Stimulated activated CD8-positive, alpha-beta memory T cell treated with anti-CD3 and anti-CD28 coated beads, Interleukin-15, amount 100 ng/mL, for 24 hours (primary cell): ENCODE data around the gene SBF2.
"Not testable (repeated sequence)": the region's sequence is repeated elsewhere in the genome, so short reads cannot be mapped to it uniquely, and the experiment has no call there.

ENCODE experiments used
- DNase-seq: peaks from one replicate; pipeline ENCODE4 v3.0.0-alpha.2; 2020; ENCODE audit warnings: low read depth

The SBF2 gene

DNA sequence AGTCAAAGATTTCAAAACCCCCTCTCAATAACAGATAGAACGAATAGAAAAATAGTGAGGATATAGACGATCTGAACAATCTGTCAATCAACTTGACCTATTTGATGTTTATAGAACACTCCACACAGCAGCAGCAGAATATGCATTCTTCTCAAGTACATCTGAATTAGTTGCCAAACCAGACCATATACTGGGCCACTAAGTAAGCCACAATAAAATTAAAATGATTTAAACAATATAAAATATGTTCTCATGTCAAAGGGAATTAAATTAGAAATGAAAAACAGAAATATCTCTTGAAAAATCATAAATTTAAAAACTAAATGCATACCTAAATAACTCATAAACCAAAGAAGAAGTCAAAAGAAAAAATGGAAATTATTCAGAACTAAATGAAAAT is 229.2 kb downstream of the SBF2 start:
- no peak for DNase-seq

GRCh38 chr11:10058356-10058755 is 235.7 kb downstream of the SBF2 start:
- DNase-seq, result no peak

DNA sequence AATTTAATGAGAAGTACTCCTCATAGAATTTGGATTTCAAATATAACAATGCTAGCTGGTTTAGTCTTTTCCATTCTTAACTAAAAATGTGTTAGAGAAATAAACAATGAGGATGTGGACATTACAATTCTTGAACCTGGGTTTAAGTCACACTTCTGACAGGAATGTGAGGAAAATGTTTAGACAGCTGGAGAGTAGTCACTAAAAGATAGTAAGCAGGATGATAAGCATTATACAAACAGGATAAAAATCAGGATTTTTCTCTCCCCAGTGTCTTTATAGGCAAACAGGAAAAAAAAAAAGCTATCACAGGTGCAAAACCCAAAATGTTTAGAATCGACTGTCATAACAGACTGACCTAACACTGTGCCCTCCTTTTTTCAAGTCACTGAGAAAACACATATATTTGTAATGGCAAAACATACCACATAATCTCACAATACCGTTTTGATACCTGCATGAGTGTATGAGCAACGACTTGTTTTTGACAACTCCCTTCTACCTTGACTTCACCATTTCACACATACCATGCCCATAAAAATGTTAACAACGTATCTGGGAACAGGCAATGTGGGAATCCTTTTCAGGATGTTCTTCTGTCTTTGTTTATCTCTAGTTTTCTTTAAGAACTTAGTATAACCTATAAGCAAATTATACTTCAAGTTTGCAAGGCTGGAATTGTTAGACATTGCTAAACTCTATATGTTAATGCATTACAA is 242.0 kb downstream of the SBF2 start:
- no peak for DNase-seq

- no peak for DNase-seq
Observed at GRCh38 chr11:10050561-10050960, 243.5 kb downstream of the SBF2 start.

DNA sequence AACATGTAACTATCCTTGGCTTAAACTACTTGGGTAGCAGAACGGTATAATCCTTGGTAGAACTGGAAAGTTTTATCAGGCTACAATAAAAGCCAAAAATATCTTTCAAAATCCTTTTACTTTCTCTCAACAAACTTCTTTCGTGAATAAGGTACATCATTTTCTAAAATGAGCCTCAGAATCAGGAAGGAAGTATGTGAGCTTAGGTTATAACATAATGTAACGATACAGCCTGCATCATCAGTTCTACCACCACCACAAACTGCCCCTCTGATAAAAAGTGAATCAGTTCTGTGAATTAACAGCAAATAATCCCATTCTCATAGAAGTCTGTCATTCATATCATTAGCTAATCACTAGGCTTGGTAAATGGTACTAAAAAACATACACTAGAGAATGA is 244.3 kb downstream of the SBF2 start:
- DNase-seq, result no peak

DNA sequence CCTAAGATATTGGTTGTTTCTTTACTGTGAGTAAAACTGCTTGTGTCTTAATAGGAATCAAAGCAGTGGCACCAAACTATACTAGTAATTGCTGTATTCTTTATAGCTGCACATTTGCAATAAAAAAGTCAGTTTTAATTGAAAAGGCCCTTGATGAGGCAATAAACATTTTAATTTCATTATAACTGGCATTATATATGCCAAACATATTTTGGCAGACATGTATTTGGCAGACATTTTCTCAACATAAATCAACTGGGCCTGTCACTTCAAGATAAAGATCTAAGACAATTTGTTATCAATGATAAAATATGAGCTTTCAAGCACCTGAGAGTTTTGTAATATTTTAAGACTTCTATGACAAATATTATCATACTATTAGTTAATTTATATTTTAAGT is 245.7 kb downstream of the SBF2 start:
- no peak for DNase-seq

GRCh38 chr11:10044618-10045017 is 249.4 kb downstream of the SBF2 start:
- no peak for DNase-seq

DNA sequence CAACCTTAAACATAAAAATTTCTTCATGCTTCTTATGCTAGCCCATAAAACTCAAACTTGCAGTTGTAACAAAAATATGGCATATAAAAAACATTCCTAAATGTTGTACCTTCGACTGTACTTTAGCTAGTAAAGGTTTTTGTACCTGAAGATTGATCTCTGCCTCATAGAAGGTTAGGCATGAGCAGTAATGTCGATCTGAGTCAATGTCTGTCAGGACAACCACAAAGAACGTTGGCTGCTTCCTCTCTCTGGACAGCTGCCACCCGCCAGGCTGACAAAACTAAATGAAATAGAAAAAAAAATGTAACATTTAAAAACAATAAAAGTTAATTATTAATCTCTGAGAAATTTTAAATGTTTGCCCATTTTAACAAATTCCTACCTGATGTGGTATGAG is 251.3 kb downstream of the SBF2 start:
- DNase-seq, result no peak

- DNase-seq, result no peak
Observed at GRCh38 chr11:10041748-10042446, 252.1 kb downstream of the SBF2 start.

- DNase-seq, result no peak
Observed at GRCh38 chr11:10041332-10041731, 252.7 kb downstream of the SBF2 start.

GRCh38 chr11:10038521-10039302 is 255.3 kb downstream of the SBF2 start:
- DNase-seq, result no peak

DNA sequence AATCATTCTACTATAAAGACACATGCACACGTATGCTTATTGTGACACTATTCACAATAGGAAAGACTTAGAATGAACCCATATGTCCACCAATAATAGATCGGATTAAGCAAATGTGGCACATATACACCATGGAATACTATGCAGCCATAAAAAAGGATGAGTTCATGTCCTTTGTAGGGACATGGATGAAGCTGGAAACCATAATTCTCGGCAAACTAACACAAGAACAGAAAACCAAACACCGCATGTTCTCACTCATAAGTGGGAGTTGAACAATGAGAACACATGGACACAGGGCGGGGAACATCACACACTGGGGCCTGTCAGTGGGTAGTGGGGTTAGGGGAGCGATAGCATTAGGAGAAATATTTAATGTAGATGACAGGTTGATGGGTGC is 258.1 kb downstream of the SBF2 start:
- not testable (repeated sequence) for DNase-seq

GRCh38 chr11:10032935-10033334 is 261.1 kb downstream of the SBF2 start:
- no peak for DNase-seq

GRCh38 chr11:10030122-10030490 is 263.9 kb downstream of the SBF2 start:
- no peak for DNase-seq

GRCh38 chr11:10029386-10030121 is 264.5 kb downstream of the SBF2 start:
- DNase-seq, result no peak

GRCh38 chr11:10026514-10026913 is 267.5 kb downstream of the SBF2 start:
- no peak for DNase-seq

DNA sequence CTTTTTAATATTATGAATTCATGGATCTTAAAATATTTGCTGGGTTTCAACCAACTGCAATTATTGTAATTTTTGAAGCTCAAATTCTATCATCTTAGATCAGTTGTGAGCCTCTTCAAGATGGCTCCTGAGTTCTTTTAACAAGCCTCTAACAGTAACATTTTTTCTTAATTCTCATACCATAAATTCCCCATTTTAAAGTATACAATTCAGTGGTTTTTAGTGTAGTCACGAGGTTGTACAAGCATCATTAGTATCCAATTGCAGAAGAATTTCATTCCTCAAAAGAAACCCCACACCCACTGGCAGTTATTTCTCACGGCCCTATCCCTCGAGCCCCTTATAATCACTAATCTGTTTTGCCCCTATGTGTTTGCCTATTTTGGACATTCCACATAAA is 270.8 kb downstream of the SBF2 start:
- DNase-seq, result no peak

DNA sequence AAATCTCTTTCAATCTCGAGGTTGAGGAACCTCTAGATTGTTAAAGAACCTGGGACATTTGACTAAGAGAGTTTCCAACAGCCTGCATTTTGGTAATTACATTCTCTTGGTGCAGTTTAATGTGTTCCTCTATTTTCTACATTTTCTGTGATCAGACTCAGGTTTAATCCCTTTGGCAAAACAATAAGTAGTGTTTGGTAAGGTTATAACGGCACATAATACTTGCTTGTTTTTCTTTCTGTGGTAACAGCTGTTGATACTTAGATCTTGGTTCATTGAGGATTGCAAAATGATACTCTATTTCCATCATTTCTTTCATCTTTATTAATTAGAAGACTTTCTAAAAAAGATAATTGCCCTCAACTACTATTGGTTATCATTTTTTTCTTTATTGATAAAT is 271.3 kb downstream of the SBF2 start:
- no peak for DNase-seq

GRCh38 chr11:10021563-10021962 is 272.5 kb downstream of the SBF2 start:
- no peak for DNase-seq

- DNase-seq, result no peak
Observed at GRCh38 chr11:10019906-10020682, 273.9 kb downstream of the SBF2 start.

GRCh38 chr11:10017911-10018310 is 276.1 kb downstream of the SBF2 start:
- DNase-seq, result no peak

DNA sequence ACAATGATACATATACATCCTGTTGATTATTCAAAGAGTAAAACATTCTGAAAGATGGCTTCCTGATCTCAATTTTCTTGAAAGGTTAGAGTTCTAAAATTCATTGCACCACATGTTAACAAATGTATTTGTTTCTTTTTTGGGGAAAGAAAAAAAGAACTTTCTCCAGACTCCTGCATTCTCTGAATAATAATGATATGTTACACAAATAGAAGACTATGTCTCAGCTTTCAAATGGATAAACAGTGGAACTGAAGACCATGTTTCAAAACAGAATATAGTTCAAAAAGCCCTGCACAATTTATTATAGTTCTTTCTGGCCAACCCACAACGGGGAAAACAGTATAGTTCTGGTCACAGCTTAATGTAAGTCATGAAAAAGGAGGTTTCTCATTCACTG is 277.0 kb downstream of the SBF2 start:
- DNase-seq, result no peak
